Lower leg skin (tissue), 3 donors: ENCODE results near the gene SMPD2.

Experiments
- POLR2A ChIP-seq, 2 donors: fragments of 450-650 bp; IDR thresholded peaks; one replicate each; pipeline ENCODE4 v1.6.1; 2016 to 2017; ENCODE audit warnings: antibody characterized with exemption in 2 of 2, mild to moderate bottlenecking in 1 of 2, moderate library complexity in 1 of 2
- TF ChIP-seq, protein P1 (sequence below), 3 donors: fragments of 450-650 bp; IDR thresholded peaks; one replicate each; pipeline ENCODE4 v1.5.1; 2016; ENCODE audit warnings: antibody characterized with exemption in 3 of 3, mild to moderate bottlenecking in 3 of 3, moderate library complexity in 2 of 3

DNA sequence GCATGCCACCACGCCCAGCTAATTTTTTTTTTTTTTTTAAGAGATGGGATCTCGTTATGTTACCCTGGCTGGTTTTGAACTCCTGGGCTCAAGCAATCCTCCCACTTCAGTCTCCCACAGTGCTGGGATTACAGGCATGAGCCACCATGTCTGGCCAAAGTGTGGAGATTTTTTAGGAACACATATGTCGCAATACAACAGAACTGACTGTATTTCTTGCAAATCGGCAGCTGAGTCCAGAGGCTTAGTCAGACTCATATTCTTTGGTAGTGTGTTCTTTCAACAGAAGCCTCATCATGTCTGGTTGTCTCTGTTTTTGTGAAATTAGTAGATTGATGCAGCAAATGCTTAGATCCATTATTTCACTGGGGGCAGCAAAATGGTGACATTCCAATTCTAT lies 34.3 kb upstream of the SMPD2 start:
- TF ChIP-seq, protein P1, sequence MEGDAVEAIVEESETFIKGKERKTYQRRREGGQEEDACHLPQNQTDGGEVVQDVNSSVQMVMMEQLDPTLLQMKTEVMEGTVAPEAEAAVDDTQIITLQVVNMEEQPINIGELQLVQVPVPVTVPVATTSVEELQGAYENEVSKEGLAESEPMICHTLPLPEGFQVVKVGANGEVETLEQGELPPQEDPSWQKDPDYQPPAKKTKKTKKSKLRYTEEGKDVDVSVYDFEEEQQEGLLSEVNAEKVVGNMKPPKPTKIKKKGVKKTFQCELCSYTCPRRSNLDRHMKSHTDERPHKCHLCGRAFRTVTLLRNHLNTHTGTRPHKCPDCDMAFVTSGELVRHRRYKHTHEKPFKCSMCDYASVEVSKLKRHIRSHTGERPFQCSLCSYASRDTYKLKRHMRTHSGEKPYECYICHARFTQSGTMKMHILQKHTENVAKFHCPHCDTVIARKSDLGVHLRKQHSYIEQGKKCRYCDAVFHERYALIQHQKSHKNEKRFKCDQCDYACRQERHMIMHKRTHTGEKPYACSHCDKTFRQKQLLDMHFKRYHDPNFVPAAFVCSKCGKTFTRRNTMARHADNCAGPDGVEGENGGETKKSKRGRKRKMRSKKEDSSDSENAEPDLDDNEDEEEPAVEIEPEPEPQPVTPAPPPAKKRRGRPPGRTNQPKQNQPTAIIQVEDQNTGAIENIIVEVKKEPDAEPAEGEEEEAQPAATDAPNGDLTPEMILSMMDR (IDR thresholded peaks at IDR 0.05), result no peak
- no peak for TF ChIP-seq POLR2A (IDR thresholded peaks at IDR 0.05)
